NOMO-1 treated with dmso at 0.1 percent for 144 hours (cell line): ENCODE results near the gene ARHGAP15.

ENCODE experiments used
- DNase-seq: peaks from one replicate; lab custom pipeline; 2025; ENCODE audit not compliant: unreplicated experiment; lab: John Stamatoyannopoulos, UW

ARHGAP15 gene

DNA sequence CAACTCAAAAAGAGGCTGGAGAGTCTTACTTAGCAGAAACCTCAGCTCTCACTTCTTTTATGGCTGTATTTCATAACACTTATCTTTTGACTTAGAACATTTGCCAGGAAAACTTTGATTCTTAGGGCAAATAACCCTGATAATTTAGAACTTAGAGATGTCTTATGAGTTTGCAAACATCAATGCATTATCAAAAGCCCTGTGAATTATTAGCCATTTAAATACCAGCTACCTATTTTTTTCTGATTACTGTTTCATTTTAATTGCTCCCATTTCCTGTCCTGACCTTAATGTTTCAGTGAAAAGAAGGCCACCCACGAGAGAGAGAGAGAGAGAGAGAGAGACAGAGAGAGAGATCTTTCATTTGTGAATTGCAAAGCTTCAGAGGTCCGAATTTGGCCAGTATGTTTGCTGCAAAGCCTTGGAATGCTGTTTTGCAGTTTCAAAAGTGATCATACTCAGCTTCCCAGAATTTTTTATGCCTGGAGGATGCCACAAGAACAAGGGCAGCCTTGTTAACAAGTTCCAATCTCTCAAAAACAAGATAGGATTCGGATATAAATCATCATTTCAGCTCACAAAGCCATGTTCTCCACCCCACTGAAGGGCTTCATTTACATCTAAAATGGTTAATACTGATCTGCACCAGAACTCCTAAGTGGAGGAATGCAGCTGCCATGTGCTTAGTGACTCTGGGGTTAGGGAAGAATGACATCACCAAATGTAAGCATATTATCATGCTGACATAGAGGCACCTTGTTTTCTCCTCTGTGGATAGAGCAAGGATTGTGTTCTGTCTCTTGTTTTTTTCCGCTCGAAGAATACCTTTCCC is 478.2 kb downstream of the ARHGAP15 start:
- no peak for DNase-seq

DNA sequence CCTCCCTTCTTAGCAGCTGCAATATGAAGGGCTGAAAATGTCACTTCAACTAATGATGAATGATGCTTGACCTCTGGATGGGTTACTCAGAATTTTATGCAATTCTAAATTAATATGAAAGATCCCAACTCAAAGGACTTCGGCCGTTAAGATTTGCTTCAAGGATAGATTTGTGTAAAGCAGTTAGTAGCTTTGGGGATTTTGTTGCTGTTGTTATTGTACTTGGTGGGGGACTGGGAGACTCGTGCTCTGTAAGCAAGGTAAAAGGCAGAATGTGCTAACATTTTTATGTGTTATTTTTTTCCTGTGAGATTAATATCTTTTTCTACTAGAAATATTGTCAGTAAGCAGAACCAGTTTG is 478.8 kb downstream of the ARHGAP15 start:
- DNase-seq = no peak

DNA sequence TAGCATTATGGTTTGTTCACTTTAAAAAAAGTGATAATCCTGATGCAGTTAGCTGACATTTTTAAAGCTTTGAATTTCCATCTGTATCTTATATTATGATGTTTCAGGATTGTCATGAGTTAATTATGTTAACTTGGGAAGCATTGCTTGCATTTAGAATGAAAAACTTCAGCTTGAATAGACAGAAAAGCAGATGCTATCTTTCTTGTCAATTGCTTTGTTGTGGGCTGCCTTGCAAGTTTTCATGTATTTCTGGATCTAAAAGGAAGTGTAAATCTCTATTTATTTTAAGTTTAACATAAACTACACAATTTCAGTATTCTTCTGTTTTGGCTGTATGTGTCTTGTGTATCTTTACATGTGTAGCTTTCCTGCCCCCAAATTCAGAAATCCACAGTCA is 479.5 kb downstream of the ARHGAP15 start:
- DNase-seq = no peak

DNA sequence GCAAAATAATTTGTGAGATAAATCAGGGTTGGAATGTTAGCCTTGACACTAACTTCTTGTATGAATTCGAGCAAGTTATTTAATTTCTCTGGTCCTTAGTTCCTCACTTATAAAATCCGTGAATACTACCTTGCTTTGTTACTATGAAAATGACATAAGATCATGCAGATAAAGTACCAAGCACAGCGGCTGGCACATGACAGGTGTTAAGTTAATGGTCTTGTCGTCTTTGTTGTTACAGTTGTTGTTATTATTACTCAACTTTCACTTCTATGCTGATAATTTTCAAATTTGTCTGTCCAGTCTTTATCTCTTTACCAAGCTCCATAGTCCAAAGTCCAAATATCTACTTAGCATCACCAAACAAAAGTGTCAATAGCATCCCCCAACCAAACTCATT is 482.1 kb downstream of the ARHGAP15 start:
- DNase-seq = no peak

DNA sequence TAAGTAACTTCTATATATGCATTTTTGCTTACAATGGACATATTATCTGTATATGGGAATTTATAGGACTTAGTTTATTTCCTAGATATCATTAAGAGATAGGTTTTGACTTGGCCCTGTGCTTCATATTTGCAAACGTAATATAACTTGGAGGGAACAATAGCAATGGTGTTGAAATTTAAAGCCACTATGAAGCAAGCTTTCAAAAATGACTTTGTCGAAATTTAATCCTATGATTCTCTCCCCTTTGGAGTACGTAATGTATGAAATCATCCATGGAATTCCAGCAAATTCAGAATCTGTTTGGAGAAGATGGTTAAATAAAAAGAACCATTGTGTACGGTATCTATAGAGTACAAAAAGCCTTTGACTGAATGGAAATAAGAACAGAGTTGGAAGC is 486.3 kb downstream of the ARHGAP15 start:
- no peak for DNase-seq

DNA sequence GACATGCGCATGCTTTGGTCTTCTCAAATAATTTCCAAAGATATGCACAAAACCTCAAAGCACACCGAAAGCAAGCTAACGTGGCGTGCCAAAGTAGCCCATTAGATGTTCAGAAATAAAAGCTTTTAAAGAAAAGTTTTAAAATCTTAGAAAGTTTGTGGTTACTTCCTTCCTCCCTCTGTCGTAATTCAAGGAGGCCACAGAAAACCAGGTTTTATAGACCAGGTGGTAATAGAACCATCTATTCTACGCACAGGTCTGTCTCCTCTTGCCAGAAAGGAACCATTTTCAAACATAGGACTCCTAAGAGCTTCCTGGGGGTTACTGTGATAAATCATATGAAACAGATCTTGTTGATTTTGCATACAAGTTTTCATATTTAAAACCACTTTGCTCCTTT is 487.2 kb downstream of the ARHGAP15 start:
- DNase-seq = no peak

DNA sequence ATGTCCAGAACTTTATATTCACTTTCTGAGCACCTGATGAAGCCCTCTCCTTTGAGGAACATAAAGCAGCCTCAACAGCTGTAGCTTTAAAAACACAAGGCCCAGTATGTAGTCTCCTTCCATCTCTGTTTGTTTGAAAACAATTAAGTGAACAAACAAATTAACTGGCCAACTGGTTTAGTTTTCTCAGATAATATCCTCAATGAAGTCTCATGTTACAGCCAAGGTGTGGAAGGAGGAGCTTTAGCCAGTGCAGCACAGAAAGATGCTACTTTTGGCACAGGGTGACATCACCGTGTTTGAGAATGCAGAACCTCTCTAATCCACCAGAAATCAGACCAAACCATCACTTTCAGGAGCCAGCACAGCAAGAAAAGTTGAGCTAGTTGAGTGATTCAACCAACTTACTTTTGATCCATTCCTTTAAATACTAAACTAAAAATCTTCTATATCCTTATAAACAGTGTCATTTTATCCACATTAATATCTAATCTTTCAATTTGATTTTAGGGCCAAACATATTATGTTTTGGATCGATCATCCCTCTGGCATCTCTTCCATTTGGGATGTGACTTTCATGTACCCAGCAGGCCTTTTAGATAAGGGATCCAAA is 488.7 kb downstream of the ARHGAP15 start:
- no peak for DNase-seq

DNA sequence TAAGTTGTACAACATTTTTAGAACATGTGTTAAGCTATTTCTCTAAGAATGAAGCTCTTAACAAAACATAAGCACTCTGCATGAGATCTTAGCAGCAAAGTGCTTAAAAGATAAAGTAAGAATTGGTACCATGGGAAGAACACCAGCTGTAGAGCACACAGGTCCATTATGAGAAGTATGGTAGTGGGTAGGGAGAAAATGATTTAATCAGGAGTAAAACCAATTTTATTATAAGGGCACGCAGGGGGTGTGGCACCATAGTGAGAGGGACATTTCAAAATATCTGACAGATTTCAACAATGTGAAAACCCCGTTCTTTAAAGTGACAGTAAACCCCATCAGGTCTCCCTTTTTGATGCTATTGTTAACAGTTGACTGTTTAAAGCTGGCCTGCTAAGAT is 492.9 kb downstream of the ARHGAP15 start:
- no peak for DNase-seq

DNA sequence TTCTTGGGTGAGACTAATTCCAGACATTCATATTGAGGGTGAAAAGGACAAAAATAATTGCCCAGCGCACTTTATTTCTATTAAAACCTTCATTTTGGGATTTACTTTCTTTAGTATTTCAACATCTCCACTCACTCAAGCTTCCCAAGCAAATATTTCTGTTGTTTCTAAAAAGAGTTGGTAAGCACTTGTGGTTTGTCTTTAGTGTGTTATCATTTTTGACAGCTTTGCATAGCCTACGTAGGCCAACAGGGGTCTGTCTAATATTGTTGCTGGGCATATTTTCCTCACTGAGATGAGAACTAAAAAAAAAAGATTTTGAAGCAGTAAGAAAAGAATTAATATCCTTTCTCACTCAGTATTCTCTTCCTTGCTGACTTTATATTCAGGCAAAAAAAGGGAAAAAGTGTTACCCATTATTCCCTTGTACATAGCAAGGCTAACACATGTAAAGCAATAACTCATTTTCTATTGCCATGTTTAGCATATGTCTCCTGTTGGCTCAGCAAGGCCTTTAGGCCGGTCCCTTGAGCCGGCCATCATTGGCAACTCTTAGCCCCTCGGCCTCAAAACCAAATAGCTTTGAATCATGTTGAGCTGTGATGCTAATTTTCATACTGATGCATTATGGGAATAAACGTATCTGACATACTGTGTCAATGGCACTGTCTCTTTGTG is 494.2 kb downstream of the ARHGAP15 start:
- DNase-seq = no peak

DNA sequence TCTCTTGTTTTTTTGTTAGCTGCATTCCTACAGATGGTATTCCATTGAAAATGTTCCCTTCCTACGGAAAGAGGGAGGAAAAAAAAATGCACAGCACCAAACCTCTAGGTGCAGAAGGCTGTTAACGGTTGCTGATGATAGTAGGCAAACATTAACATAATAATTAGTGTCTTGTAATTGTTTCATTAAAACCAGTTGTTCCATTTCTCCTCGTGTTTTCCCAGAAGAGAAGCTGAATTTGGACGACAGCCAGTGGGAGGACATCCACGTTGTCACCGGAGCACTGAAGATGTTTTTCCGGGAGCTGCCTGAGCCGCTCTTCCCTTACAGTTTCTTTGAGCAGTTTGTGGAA is 494.7 kb downstream of the ARHGAP15 start:
- no peak for DNase-seq

DNA sequence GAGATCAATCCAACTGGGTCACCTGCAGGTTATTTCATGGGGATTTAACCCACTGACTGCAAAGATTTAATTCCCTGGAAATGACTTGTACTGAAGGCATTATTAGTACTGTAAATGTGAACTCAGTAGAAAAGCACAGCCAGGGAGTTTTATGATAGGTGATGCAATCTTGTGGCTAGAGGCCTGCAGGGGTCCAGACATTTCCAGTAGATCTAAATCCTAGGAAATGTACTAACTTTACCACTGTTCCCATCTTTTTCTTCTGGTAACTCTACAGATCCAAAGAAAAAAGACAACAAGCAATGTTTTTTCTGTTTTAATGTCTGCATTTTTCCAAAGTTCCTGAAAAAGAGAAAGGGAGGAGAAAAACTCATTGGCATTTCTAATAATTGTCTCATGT is 500.1 kb downstream of the ARHGAP15 start:
- DNase-seq = no peak

DNA sequence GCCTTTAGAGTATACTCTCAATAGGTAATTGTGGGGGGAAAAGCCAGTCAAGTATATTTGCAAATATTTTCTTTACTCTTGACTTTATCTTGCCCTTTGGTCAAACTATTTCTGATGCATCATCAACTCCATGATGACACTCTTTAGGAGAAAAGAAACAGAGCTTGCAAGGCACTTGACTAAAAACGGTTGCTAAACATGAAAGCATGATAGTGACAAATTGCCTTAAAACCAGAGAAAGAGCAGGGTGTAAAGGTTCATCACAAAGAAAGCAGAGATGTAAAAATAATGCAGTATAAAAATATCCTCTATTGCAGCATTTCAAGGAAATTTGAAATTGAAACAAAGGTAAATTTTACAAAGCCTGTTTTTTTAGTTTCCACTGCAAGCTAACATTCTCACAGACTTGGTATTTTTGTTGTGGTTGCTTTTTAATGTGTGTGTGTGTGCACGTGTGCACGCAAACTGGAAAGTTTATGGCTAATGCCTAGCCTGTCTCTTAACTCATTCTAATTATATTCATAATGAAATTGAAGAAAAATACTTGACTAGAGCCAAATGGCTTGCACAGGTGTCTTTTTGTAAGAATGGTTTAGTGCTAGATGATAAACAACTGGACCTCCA is 503.6 kb downstream of the ARHGAP15 start:
- DNase-seq = no peak

DNA sequence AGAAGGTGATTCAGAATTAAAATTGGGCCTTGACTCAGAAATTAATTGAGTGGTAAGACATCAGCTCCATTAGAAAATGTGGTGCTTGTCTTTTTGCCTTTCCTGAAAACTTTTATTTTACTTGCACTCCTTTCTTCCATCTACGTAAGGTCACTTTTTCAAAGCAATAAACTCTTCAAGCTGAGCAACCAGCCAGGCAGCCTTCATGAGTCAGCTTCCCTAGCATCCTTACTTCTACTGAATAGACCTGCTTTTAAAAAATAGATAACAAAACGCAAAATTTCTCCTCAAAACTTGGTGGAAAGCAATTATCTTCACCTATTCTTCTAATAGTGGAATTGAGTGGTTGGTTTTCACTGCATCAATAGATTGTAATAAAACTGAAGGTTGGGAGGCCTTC is 504.2 kb downstream of the ARHGAP15 start:
- DNase-seq = no peak

DNA sequence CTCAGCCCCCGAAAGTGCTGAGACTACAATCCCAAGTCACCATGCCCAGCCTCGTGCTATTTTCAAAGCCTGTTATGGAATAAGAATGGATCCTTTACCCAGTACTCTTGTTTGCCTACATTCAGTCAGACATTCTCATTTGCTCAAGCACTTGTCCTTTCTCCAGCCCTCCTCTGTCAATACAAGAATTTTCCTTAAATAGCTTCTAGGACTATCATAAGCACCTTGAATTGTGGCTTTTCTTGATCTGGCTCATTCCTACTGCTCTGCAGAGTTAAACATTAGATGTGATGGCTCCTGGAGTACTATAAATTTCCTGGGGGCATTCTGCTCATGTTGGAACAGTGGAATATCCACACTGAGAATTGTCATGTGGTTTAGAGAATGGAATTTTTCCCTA is 506.1 kb downstream of the ARHGAP15 start:
- DNase-seq = no peak

DNA sequence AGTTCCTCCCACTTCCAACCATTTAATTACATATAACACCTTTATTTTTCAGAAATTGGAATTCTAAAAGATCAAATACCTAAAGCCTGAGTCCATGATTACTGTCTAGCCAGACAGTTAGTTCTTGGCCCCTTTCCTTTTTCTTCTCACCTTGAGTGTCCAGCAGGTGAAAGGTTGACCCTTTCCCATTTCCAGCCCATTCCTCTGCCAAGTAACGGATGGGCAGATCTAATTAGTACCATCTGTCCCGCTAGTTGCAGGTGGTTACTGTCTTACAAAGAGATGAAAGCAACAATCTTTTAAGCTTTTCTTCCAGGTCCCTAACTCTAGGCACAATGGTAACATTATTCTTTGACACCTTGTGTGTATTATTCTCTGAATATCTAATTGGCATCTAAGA is 506.7 kb downstream of the ARHGAP15 start:
- DNase-seq = no peak

DNA sequence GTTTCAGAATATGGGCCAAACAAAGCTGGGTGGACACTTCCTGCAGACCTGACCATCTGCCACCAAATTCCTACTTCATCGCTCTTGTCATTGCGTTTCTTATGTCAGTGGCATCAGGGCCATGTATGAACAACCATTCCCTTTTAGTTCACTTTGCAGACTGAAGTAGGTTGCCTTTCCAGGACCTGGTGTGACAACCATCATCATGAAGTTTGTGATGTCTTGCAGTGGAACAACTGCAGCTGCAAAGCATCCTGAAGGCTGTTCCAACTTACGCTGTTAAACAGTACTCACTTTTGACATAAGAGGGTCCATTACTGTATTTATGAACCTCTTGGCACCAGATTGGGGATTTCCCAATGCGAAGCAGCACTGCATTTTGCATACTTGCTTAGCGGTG is 511.6 kb downstream of the ARHGAP15 start:
- DNase-seq = no peak

DNA sequence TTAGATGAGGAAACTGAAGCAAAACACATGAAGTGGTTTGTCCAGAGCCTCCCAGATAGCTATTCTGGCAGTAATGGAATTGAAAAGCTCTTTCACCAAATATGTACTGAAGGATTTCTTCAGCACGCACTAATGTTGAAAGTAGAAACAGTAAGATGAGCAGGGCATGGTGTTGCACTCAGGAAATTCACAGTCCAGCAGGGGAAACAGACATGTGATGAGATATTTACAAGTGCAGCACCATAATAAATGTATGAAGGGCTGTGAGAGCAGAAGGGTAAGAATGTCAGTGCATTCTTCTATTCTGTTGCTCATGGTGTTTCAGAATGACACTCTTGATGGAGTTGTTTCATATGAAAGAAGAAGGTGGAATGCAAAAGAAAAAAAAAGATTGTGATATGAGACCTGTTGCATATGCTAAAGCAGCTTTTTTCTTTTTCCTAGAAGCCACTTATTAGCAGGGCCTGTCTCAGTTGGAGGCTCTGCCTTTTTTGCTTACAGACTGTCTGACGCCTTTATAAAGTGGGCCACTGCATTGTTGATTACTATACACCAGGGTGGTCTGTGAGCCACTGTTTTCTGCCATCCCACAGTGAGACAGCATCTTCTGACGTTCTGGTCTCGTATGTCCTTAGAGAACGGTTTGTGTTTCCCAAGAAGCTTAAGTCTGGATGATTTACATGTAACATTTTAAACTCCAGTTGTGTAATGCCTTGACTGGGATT is 516.9 kb downstream of the ARHGAP15 start:
- DNase-seq = no peak

DNA sequence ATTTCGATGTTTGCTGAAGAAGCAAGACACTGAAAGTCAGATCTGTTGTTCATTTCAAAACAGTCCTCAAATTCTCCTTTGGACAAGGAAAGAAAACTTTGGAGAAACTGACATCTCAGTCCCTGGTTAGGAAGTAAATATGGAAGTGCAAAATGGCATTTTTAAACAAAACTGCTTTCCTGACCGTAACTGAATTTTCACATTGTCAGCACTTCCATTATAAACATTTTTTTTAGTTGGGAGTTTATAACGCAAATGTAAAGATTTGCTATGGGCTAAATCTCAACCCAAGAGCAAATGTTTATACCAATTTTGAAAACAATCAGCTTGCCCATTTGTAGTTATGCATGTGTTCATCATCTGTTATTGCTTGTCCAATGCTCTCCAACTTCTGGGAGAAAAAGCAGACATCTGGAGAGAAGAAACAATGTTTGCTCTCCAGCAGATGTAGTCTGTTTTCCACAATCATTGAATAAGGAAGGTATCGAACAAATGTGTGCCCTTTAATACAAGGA is 520.1 kb downstream of the ARHGAP15 start:
- DNase-seq = no peak

DNA sequence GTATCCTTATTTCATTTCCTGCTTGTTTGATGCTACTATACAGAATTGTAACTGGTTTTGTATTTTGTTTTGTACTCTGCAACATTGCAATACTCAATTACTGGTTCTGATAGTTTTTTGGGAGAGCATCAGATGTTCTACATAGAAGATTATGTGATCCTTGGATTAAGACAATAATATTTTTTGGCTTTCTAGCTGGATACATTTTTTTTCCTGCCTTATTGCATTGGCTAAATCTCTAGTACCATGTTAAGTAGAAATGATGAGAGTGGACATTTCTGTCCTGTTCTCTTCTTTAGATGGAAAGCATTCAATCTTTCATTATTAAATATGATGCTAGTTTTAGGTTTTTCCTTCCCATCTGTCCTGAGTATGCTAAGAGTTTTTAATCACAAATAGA is 523.5 kb downstream of the ARHGAP15 start:
- DNase-seq = no peak

DNA sequence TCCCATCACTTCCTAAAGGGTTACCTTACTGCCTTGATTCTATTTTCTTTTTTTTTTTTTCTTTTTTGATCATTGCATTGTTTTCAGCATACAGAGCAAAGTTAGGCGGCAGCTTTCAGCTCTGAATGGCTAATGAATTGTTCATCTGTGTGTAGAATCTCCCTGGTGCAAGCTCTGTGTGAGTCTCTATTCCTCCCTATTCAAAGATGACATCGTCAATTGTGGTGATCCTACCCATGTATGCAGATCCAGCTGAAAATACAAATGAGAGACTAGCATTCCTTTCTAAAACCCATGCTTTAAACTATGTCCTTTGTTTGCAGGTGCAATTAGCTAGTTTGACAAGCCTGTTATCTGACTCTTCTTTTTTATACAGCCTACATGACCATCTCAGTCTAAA is 539.0 kb downstream of the ARHGAP15 start:
- no peak for DNase-seq

DNA sequence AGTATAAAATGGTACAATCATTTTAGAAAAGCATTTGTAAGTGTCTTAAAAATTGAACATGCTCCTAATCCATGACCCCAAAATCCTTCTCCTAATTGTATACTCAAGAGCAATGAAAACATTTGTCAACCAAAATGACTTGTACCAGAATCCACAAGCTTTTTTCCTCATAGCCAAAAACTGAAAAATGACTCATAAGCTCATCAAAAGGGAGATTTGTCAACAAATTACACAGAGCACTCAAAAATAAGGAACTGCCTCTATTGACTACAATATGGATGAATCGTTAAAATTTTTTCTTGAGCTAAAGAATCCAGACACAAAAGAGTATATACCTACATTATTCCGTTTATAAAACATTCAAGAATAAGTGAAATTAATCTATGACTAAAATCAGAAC is 544.8 kb downstream of the ARHGAP15 start:
- DNase-seq = peak; percentile 0
